ENCODE measurements around the gene VTI1A. TPM values are rescaled to one million over a fixed set of nuclear protein-coding genes. Genes with fewer than 3 reads are reported as not detected.

The VTI1A gene
- polyA plus RNA-seq, 1 of the 3 experiments (the other 2 are of a cell fraction), result 8.3 TPM

DNA sequence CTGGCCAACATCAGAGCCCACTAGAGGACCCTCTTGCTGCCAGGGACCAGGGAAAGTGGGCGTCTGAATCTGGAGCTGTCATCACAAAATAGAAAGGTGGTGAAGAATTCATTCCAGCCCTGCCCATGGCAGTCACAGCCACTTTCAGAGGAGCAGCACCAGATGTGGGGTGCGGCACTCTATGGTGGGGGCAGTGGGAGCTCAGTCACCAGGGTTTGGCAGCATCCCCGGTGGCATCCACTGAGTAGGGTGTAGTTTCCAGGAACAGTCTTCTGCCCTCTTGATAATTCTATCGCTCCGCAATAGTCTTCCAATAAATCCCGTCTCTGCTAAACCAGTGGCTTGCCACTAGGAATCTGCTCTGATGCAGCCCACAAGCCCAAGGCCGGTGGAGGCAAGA is 394.5 kb downstream of the VTI1A start:
- no peak overlapping the region for H3K27ac ChIP-seq (ENCODE audit: low read depth in 2 of 2, low read length in 1 of 2)
- no peaks in the 10 kb centered on the region for H4K20me1 ChIP-seq (ENCODE audit: insufficient read depth)
- H3K9me2 ChIP-seq, result no peaks in the 10 kb centered on the region
- POLR2A ChIA-PET, result no interaction called here
- no peak overlapping the region for H3K4me2 ChIP-seq
- no peaks in the 10 kb centered on the region for H3K27me3 ChIP-seq (ENCODE audit: insufficient read depth)
- peaks cover 0 to 4% of the 10 kb centered on the region in 2 experiments; a peak in 1 of 4 replicates for H3K4me1 ChIP-seq (ENCODE audit: control insufficient read depth in 1 of 2, insufficient read depth in 2 of 2, low read depth in 1 of 2, low read length in 1 of 2)
- H3K9me3 ChIP-seq, result no peaks in the 10 kb centered on the region
- no peak overlapping the region for H3K4me3 ChIP-seq (ENCODE audit: low read depth in 2 of 2, low read length in 1 of 2)
- TF ChIP-seq, protein P1, sequence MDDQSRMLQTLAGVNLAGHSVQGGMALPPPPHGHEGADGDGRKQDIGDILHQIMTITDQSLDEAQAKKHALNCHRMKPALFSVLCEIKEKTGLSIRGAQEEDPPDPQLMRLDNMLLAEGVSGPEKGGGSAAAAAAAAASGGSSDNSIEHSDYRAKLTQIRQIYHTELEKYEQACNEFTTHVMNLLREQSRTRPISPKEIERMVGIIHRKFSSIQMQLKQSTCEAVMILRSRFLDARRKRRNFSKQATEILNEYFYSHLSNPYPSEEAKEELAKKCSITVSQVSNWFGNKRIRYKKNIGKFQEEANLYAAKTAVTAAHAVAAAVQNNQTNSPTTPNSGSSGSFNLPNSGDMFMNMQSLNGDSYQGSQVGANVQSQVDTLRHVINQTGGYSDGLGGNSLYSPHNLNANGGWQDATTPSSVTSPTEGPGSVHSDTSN (IDR thresholded peaks at IDR 0.05), result no peak
- TF ChIP-seq ZBTB33 (IDR thresholded peaks at IDR 0.05; ENCODE audit: borderline replicate concordance, low read depth), result no peak
- TF ChIP-seq RFX5 (IDR thresholded peaks at IDR 0.05; ENCODE audit: low read length), result no peak
- no peak for TF ChIP-seq CTCF (IDR thresholded peaks at IDR 0.05)
- TF ChIP-seq YY1 (IDR thresholded peaks at IDR 0.05; ENCODE audit: low read depth), result no peak
- TF ChIP-seq, protein P2, sequence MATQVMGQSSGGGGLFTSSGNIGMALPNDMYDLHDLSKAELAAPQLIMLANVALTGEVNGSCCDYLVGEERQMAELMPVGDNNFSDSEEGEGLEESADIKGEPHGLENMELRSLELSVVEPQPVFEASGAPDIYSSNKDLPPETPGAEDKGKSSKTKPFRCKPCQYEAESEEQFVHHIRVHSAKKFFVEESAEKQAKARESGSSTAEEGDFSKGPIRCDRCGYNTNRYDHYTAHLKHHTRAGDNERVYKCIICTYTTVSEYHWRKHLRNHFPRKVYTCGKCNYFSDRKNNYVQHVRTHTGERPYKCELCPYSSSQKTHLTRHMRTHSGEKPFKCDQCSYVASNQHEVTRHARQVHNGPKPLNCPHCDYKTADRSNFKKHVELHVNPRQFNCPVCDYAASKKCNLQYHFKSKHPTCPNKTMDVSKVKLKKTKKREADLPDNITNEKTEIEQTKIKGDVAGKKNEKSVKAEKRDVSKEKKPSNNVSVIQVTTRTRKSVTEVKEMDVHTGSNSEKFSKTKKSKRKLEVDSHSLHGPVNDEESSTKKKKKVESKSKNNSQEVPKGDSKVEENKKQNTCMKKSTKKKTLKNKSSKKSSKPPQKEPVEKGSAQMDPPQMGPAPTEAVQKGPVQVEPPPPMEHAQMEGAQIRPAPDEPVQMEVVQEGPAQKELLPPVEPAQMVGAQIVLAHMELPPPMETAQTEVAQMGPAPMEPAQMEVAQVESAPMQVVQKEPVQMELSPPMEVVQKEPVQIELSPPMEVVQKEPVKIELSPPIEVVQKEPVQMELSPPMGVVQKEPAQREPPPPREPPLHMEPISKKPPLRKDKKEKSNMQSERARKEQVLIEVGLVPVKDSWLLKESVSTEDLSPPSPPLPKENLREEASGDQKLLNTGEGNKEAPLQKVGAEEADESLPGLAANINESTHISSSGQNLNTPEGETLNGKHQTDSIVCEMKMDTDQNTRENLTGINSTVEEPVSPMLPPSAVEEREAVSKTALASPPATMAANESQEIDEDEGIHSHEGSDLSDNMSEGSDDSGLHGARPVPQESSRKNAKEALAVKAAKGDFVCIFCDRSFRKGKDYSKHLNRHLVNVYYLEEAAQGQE (IDR thresholded peaks at IDR 0.05; ENCODE audit: low read depth, low read length), result no peak
- no peak for TF ChIP-seq ELF1 (IDR thresholded peaks at IDR 0.05)
- TF ChIP-seq, protein P3, sequence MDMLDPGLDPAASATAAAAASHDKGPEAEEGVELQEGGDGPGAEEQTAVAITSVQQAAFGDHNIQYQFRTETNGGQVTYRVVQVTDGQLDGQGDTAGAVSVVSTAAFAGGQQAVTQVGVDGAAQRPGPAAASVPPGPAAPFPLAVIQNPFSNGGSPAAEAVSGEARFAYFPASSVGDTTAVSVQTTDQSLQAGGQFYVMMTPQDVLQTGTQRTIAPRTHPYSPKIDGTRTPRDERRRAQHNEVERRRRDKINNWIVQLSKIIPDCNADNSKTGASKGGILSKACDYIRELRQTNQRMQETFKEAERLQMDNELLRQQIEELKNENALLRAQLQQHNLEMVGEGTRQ (IDR thresholded peaks at IDR 0.05; ENCODE audit: borderline replicate concordance, low read depth, low read length), result no peak
- TF ChIP-seq, protein P4, sequence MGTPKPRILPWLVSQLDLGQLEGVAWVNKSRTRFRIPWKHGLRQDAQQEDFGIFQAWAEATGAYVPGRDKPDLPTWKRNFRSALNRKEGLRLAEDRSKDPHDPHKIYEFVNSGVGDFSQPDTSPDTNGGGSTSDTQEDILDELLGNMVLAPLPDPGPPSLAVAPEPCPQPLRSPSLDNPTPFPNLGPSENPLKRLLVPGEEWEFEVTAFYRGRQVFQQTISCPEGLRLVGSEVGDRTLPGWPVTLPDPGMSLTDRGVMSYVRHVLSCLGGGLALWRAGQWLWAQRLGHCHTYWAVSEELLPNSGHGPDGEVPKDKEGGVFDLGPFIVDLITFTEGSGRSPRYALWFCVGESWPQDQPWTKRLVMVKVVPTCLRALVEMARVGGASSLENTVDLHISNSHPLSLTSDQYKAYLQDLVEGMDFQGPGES (IDR thresholded peaks at IDR 0.05; ENCODE audit: low read depth, low read length), result no peak
- TF ChIP-seq NRF1 (IDR thresholded peaks at IDR 0.05; ENCODE audit: low read depth, low read length), result no peak
- TF ChIP-seq NFIC (IDR thresholded peaks at IDR 0.05; ENCODE audit: borderline replicate concordance), result no peak
- TF ChIP-seq JUND (IDR thresholded peaks at IDR 0.05), result no peak
- no peak for TF ChIP-seq SMC3 (IDR thresholded peaks at IDR 0.05; ENCODE audit: low read depth, low read length)
- TF ChIP-seq RXRA (IDR thresholded peaks at IDR 0.05; ENCODE audit: borderline replicate concordance, low read depth), result no peak
- no peak for TF ChIP-seq RAD21 (IDR thresholded peaks at IDR 0.05; ENCODE audit: low read length)
- TF ChIP-seq SIN3A (IDR thresholded peaks at IDR 0.05; ENCODE audit: borderline replicate concordance, low read depth, low read length), result no peak
- TF ChIP-seq, protein P5, sequence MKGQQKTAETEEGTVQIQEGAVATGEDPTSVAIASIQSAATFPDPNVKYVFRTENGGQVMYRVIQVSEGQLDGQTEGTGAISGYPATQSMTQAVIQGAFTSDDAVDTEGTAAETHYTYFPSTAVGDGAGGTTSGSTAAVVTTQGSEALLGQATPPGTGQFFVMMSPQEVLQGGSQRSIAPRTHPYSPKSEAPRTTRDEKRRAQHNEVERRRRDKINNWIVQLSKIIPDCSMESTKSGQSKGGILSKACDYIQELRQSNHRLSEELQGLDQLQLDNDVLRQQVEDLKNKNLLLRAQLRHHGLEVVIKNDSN (IDR thresholded peaks at IDR 0.05; ENCODE audit: borderline replicate concordance, low read depth), result no peak
- no peak for TF ChIP-seq FOXJ3 (CRISPR knock-in tag; IDR thresholded peaks at IDR 0.05)
- no peak for TF ChIP-seq GABPA (IDR thresholded peaks at IDR 0.05; ENCODE audit: low read depth)
- no peak for TF ChIP-seq TAF1 (IDR thresholded peaks at IDR 0.05; ENCODE audit: borderline replicate concordance, low read depth, low read length)
- H3K36me3 ChIP-seq (replicated peaks in 1 of 2; ENCODE audit: control insufficient read depth in 1 of 2, insufficient read depth in 2 of 2, low read length in 1 of 2), result no peaks in the 10 kb centered on the region
- 95% methylated on average over 3 of the region's 7 CpGs for WGBS (ENCODE audit: low lambda C conversion rate)
- no peak overlapping the region for H3K9ac ChIP-seq
- H3K79me2 ChIP-seq (ENCODE audit: insufficient read depth), result no peaks in the 10 kb centered on the region
- H2AFZ ChIP-seq (ENCODE audit: low read depth), result no peak overlapping the region
- no peaks in the 10 kb centered on the region for H3F3A ChIP-seq (replicated peaks; ENCODE audit: insufficient read depth)
- no peak for DNase-seq
- CTCF ChIA-PET, result no interaction called here
